Activated naive CD4-positive, alpha-beta T cell (primary cell): ENCODE results near the gene ARHGEF7.

Experiments
- DNase-seq, 4 experiments: peaks; one replicate each; lab custom pipeline; 2025; lab: John Stamatoyannopoulos, UW

Gene ARHGEF7

GRCh38 chr13:111201304-111201940 is 86.3 kb downstream of the ARHGEF7 start:
- DNase-seq = no peak

DNA sequence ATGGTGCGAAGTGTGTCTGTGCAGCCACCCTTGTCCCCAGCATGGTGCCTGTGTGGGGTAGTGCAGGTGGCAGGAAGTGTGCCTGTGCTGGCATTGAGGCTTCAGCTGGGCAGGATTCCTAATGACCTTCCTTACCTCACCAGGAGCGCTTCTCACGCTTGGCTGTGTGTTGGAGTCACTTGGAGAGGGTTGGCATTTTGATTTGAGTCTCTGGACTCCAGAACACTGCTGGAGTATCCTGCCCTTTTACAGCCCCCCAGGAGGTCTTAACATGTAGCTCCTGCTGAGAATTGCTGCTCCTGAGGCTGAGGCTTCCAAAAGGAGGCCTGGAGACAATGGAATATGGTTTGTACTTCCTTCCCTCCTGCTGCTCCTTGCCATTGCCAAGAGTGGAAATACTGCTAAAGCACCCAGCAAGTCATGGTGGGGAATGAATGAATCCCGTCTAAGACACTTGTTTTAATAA is 87.1 kb downstream of the ARHGEF7 start:
- DNase-seq = no peak

- no peak for DNase-seq
Measured at GRCh38 chr13:111202745-111203144, 87.6 kb downstream of the ARHGEF7 start.

DNA sequence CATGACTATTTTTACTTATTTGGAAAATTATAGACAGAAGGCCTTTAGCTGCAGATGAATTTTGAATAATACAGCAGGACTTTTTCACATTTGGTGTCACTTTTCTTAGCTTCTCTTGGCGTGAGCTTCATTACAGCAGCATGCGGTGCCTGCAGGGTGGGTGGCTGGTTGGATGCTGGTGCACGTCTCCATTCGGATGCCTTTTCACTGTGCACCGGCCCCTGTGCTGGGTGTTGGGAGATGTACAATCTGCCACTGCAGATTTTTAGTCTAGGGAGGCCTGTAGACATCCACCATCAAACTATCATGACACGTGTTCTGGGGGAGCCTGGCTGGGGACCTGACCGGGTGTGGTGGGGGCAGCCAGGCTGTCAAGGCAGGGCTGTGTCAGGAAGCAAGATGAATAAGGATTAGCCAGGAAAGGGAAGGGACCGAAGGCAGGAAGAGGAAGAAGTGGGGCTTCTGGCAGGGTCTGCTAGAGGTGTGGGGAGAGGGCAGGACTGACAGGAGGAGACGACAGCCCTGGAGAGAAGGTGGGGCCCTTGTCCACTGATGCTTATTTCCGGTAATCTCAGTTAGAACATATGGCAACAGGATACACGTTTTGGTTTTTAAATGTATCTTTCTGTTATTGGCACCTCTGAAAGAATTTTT is 88.8 kb downstream of the ARHGEF7 start:
- no peak for DNase-seq

GRCh38 chr13:111204438-111205177 is 89.5 kb downstream of the ARHGEF7 start:
- DNase-seq = no peak

GRCh38 chr13:111206148-111206547 is 91.0 kb downstream of the ARHGEF7 start:
- no peak for DNase-seq

- no peak for DNase-seq
Measured at GRCh38 chr13:111209613-111210012, 94.5 kb downstream of the ARHGEF7 start.

GRCh38 chr13:111210091-111210490 is 95.0 kb downstream of the ARHGEF7 start:
- no peak for DNase-seq

GRCh38 chr13:111210544-111211469 is 95.7 kb downstream of the ARHGEF7 start:
- DNase-seq = no peak

GRCh38 chr13:111211789-111212516 is 96.8 kb downstream of the ARHGEF7 start:
- no peak for DNase-seq

- DNase-seq = no peak
Measured at GRCh38 chr13:111212517-111212873, 97.4 kb downstream of the ARHGEF7 start.

- no peak for DNase-seq
Measured at GRCh38 chr13:111213964-111214726, 99.0 kb downstream of the ARHGEF7 start.

- DNase-seq = no peak
Measured at GRCh38 chr13:111215081-111216047, 100.3 kb downstream of the ARHGEF7 start.

- peak in 2 of 4 experiments; percentile 14 to 29 for DNase-seq
Measured at GRCh38 chr13:111216166-111216960, 101.3 kb downstream of the ARHGEF7 start.

DNA sequence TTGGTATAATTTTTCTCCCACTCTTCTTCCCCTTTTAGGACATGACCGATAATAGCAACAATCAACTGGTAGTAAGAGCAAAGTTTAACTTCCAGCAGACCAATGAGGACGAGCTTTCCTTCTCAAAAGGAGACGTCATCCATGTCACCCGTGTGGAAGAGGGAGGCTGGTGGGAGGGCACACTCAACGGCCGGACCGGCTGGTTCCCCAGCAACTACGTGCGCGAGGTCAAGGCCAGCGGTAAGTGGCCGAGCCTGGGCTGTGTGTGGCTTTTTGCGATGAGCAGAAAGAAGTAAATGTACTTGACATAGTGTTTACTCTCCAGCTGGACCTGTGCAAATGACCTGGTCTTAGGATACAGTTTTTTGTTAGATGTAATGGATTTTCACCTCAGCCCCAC is 102.5 kb downstream of the ARHGEF7 start:
- DNase-seq = no peak

DNA sequence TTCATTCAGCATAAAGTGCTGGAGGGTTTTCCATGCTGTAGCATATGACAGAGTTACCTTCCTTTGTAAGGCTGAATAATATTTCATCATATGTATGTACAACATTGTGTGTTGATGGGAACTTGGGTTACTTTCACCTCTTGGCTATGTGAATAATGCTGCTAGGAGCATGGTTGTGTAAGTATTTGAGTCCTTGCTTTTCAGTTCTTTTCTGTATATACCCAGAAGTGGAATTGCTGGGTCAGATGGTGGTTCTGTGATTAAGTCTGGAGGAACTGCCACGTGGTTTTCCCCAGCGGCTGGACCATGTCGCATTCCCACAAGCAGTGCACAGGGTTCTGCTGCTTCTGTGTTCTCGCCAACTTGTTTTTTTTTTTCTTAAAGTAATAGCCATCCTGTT is 104.2 kb downstream of the ARHGEF7 start:
- DNase-seq = no peak

DNA sequence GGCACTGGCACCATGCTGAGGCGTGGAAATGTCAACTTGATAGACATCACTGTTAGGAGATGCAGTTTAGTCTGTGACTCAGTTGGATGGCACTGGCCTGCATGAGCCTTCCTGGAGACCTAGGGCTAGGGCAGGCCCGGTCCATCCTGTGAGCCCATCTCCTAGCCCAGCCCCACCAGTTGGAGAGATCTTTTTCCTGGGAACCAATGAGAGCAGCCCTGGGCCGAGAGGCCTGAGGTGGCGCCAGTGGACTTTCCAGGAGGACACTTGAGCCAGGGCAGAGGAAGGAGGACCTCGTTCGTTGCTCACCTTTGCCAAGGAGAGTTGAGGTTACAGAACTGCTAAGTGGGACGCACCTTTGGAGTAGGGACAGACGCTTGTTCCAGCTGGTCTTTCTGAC is 104.8 kb downstream of the ARHGEF7 start:
- no peak for DNase-seq

- no peak for DNase-seq
Measured at GRCh38 chr13:111225166-111225565, 110.1 kb downstream of the ARHGEF7 start.
